GM12865 (cell line): ENCODE results near the gene IGFL2.
"Not testable (repeated sequence)": the region's sequence is repeated elsewhere in the genome, so short reads cannot be mapped to it uniquely, and the experiment has no call there.

Experiments
- DNase-seq: peaks from one replicate; pipeline ENCODE4 v3.0.0; 2010; ENCODE audit warnings: low read depth
- H3K4me3 ChIP-seq: 2 replicates; pipeline ENCODE4 v1.5.1; 2011; ENCODE audit warnings: mild to moderate bottlenecking, low read depth, low read length, control low read depth
- TF ChIP-seq, protein P1 (sequence below): IDR thresholded peaks from 2 replicates; pipeline ENCODE4 v1.5.1; 2011; ENCODE audit warnings: low read length, control low read depth, low read depth, inconsistent platforms; ENCODE audit not compliant: insufficient read depth; ENCODE audit errors: missing control alignments

The IGFL2 gene

DNA sequence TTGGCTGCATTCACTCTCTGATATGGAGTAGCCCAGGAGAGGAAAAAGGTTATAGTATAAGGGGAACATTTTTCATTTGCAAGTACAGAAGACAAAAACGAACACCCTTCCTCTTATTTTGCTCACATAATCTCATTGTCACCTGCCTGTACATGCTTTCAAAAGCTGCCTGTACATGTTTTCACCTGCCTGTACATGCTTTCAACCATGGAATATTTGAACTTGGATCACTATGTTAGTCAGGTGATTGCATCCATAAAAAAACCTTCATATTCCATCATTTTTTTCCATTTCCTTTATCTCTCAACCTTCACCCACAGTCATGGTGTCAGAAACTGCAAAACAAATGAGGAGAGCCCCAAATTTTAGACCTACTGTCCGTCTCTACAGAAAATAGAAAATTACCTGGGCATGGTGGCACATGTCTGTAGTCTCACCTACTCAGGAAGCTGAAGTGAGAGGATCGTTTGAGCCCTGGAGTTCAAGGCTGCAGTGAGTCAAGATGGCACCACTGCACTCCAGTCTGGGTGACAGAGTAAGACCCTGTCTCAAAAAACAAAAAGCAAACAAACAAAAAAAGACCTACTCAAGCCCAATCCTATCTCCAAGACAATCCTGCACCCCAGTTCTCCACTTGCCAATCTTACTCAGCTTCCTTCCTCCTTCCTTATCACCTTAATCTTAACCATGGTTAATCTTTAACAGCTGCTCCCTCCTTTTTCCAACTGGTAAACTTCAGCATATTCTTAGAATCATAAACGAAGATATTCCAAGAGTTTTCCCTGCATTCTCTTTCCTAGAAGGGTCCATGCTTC lies 11.6 kb downstream of the IGFL2 start:
- H3K4me3 ChIP-seq = no peak overlapping the region
- DNase-seq = no peak
- TF ChIP-seq, protein P1, sequence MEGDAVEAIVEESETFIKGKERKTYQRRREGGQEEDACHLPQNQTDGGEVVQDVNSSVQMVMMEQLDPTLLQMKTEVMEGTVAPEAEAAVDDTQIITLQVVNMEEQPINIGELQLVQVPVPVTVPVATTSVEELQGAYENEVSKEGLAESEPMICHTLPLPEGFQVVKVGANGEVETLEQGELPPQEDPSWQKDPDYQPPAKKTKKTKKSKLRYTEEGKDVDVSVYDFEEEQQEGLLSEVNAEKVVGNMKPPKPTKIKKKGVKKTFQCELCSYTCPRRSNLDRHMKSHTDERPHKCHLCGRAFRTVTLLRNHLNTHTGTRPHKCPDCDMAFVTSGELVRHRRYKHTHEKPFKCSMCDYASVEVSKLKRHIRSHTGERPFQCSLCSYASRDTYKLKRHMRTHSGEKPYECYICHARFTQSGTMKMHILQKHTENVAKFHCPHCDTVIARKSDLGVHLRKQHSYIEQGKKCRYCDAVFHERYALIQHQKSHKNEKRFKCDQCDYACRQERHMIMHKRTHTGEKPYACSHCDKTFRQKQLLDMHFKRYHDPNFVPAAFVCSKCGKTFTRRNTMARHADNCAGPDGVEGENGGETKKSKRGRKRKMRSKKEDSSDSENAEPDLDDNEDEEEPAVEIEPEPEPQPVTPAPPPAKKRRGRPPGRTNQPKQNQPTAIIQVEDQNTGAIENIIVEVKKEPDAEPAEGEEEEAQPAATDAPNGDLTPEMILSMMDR = no peak

DNA sequence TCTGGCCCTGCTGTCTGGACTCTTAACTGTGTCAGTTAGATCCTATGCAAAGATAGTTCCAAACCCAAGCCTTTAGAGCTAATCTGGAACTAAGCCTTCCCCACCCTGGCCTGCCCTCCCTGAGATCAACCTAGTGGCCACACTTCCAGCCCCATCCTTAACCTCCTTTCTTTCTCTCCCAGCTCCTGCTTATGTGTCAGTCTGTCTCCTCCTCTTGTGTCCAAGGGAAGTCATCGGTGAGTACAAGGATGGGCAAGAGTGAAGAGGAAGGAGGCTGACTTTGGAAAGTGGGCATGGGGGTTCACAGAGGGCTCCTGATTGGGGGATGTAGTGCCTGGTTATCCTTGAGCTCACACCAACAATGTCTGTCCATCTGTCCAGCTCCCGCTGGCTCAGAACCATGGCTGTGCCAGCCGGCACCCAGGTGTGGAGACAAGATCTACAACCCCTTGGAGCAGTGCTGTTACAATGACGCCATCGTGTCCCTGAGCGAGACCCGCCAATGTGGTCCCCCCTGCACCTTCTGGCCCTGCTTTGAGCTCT lies 12.3 kb downstream of the IGFL2 start:
- TF ChIP-seq, protein P1 = no peak

DNA sequence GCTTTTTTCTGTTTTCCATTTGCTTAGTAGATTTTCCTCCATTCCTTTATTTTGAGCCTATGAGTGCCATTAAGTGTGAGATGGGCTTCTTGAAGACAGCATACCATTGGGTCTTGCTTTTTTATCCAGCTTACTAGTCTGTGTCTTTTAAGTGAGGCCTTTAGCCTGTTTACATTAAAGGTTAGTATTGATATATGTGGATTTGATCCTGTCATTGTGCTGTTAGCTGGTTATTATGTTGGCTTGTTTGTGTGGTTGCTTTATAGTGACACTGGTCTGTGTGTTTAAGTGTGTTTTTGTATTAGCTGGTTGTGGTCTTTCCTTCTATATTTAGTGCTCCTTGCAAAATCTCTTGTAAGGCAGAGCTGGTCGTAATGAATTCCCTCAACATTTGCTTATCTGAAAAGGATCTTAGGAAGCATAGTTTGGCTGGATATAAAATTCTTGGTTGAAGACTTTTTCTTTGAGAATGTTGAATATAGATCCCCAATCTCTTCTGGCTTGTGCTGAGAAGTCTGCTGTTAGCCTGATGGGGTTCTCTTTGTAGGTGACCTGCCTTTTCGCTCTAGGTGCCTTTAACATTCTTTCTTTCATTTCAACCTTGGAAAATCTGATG lies 13.7 kb downstream of the IGFL2 start:
- DNase-seq = not testable (repeated sequence)

More for the DNA sequence above, 12.3 kb downstream of the IGFL2 start:
- H3K4me3 ChIP-seq = no peak overlapping the region
- no peak for DNase-seq

DNA sequence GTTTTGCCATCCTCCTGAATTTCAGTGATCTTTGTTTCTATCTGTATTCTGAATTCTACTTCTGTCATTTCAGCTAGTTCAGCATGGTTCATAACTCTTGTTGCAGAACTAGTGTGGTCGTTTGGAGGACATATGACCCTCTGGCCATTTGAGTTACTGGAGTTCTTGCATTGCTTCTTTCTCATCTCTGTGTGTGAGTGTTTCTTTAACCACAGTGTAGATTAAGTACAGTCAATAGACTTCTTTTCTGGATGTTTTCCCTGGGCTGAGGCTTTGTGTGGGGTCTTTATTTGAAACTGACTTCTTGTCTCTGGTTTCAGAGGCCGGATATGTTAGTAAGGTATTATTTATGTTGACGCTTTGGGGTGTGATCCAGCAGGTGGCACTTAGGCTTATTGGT lies 14.7 kb downstream of the IGFL2 start:
- no peak for DNase-seq
- TF ChIP-seq, protein P1 = no peak
- H3K4me3 ChIP-seq = no peak overlapping the region

More for the DNA sequence above, 13.7 kb downstream of the IGFL2 start:
- not testable (repeated sequence) for H3K4me3 ChIP-seq

DNA sequence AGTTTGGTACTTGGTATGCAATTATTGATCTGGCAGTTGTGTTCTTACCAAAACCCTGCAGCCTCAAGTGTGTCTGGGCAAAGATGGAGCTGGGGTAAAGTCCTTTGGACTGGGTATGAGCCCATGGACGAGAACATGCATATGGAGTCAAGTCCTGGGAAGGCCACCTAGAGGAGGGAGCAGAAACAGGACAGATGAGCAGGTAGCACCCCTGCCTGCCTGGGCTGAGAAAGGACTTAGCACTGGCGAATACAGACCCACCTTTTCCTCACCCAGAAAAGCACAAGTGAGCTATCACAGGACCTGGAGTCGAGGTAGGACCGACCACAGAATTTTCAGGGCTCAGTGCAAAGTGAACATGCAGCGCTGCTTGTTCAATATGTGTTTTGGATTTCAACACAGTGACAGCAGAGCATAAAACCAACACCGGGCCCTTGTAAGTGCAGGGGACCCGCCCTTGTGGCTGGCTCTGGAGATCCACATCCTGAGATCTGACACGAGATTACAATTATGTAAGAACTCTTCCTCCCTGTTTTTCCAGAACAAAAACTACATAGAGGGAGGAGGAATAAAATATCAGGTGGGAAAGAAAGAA lies 25.9 kb downstream of the IGFL2 start:
- H3K4me3 ChIP-seq = no peak overlapping the region
- TF ChIP-seq, protein P1 = no peak
- DNase-seq = no peak

DNA sequence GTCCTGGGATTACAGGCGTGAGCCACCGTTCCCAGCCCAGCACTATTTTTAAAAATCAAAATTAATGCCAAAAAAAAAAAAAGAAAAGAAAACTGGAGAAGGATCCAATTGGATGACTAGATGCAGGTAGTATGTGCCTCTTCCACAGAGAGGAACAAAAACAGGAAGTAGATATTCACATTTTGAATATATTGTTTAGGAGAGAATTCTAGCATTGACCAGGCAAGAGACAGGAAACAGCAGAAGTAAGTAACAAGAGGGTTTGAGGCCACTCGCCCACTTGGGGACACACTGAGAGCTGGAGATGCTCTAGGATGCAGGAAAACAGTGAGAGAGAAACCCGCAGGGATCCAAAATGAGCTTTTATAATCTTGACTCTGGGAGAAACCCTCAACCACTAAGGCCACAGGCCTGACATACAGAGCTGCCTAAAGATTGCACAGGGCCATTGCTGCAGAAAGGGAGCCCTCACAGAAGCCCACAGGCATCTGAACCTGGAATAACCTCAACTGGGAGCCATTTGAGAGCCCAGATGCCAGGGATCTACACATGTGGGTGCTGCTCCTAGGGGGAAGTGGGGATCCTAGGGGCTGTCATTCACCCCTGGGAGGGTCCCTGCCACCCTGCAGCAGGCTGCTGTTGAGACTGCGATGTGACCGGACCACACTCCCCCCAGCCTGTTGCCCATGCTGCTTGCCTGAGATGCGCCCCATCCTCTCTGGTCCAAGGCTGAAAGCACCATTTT lies 28.2 kb downstream of the IGFL2 start:
- no peak for DNase-seq
- TF ChIP-seq, protein P1 = no peak
- H3K4me3 ChIP-seq = no peak overlapping the region

DNA sequence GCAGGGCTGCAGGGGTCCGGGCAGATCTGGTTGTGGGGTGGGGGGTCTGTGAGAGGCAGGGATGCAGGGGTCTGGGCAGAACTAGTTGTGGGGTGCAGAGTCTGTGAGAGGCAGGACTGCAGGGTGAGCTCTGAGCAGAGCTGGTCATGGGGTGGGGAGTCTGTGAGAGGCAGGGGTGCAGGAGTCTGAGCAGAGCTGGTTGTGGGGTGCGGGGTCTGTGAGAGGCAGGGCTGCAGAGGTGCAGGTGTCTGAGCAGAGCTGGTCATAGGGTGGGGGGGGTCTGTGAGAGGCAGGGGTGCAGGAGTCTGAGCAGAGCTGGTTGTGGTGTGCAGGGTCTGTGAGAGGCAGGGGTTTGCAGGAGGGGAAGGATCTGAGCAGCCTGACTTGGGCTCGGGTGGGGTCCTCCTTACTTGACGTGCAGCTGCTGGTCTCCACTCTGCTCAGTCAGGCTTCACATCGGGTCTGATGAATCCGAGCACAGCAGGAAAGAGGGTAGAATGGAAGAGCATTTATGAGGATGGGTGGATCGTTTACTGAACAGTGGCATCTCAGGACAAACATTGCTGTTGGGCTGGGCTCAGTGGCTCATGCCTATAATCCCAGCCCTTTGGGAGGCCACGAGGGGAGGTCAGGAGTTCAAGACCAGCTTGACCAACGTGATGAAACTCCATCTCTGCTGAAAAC lies 31.2 kb downstream of the IGFL2 start:
- no peak overlapping the region for H3K4me3 ChIP-seq
- TF ChIP-seq, protein P1 = no peak
- no peak for DNase-seq
